HG03064 (cell line): ENCODE results near the gene DRAP1.

Experiments used
- ATAC-seq: cut with Tn5 transposase; IDR thresholded peaks from one replicate; pipeline ENCODE4 v1.9.1; 2021; ENCODE audit warnings: low read depth; ENCODE audit not compliant: unreplicated experiment

Gene DRAP1

GRCh38 chr11:65919141-65919572 lies at the start of gene DRAP1:
Gene DRAP1, plus strand, starts transcription at chr11:65919426. Its CDS starts 76 bp downstream, at chr11:65919502.
- ATAC-seq: peak; percentile 61

GRCh38 chr11:65869643-65870306 lies 49.5 kb upstream of the DRAP1 start:
- no peak for ATAC-seq

- no peak for ATAC-seq
These were observed 48.9 kb upstream of the DRAP1 start for GRCh38 chr11:65870307-65870658.

- no peak for ATAC-seq
These were observed 48.2 kb upstream of the DRAP1 start for GRCh38 chr11:65870706-65871681.

GRCh38 chr11:65871811-65872548 lies 47.2 kb upstream of the DRAP1 start:
- no peak for ATAC-seq

GRCh38 chr11:65872586-65873317 lies 46.5 kb upstream of the DRAP1 start, which contains the start of gene EFEMP2:
Gene EFEMP2, minus strand, starts transcription at chr11:65872800. Its CDS starts 446 bp downstream, at chr11:65872354.
- no peak for ATAC-seq

GRCh38 chr11:65873318-65874156 lies 45.7 kb upstream of the DRAP1 start:
- peak; percentile 55 for ATAC-seq

- no peak for ATAC-seq
These were observed 39.6 kb upstream of the DRAP1 start, which contains the start of gene CTSW for GRCh38 chr11:65879617-65880016. Gene CTSW, plus strand, starts transcription at chr11:65879837. Its CDS starts 18 bp downstream, at chr11:65879855.

- ATAC-seq: no peak
These were observed 39.2 kb upstream of the DRAP1 start for GRCh38 chr11:65880027-65880426.

- ATAC-seq: no peak
These were observed 38.3 kb upstream of the DRAP1 start for GRCh38 chr11:65880844-65881421.

GRCh38 chr11:65882120-65883057 lies 36.8 kb upstream of the DRAP1 start:
- ATAC-seq: no peak

GRCh38 chr11:65883058-65883761 lies 36.0 kb upstream of the DRAP1 start:
- no peak for ATAC-seq

- ATAC-seq: no peak
These were observed 35.2 kb upstream of the DRAP1 start for GRCh38 chr11:65883786-65884715.

- ATAC-seq: no peak
These were observed 34.5 kb upstream of the DRAP1 start for GRCh38 chr11:65884716-65885092.

GRCh38 chr11:65885231-65885630 lies 34.0 kb upstream of the DRAP1 start:
- ATAC-seq: no peak
